Testis (tissue), 3 donors: ENCODE results near the gene EXOC3L4. TPM values are rescaled to one million over a fixed set of nuclear protein-coding genes. Genes with fewer than 3 reads are reported as not detected.

Experiments used
- DNase-seq: peaks from one replicate; pipeline ENCODE4 v3.0.0-alpha.2; 2019
- H3K27ac ChIP-seq, 2 donors: fragments of 200-600 bp; sonication (generic); one replicate each; pipeline ENCODE4 v1.5.1; 2019
- H3K27me3 ChIP-seq: fragments of 200-600 bp; sonication (generic); one replicate; pipeline ENCODE4 v1.5.1; 2019
- H3K36me3 ChIP-seq: fragments of 200-600 bp; sonication (generic); one replicate; pipeline ENCODE4 v1.5.1; 2017; ENCODE audit warnings: low read depth; ENCODE audit errors: missing control alignments
- H3K4me1 ChIP-seq: fragments of 200-600 bp; sonication (generic); one replicate; pipeline ENCODE4 v1.5.1; 2019
- H3K4me3 ChIP-seq, 2 donors: fragments of 200-600 bp; sonication (generic); one replicate each; pipeline ENCODE4 v1.5.1; 2017 to 2019
- H3K9me3 ChIP-seq: fragments of 200-600 bp; sonication (generic); one replicate; pipeline ENCODE4 v1.5.1; 2017
- POLR2A ChIP-seq: fragments of 450-650 bp; IDR thresholded peaks from one replicate; pipeline ENCODE4 v1.6.1; 2017; ENCODE audit warnings: antibody characterized with exemption, mild to moderate bottlenecking, moderate library complexity
- WGBS, 2 donors: methylation state at CpG; one replicate each; pipeline ENCODE4 v1.1.5; 2018; 5-methylcytosine and 5-hydroxymethylcytosine counted together
- intact Hi-C: fragments of 100-400 bp; cut with DNase I; formaldehyde crosslinking; loops from one replicate; pipeline ENCODE4 v1.15.1; 2023; ENCODE audit warnings: low total_unique reads
- polyA plus RNA-seq: library from polyadenylated mRNA; stranded (reverse); fragments of 350-450 nt; fragmentation: Illumina TruSeq; extraction: RNeasy Lipid Tissue Mini Kit (QIAGEN cat#74804); gene quantifications from one replicate; pipeline ENCODE4 v1.2.3, GENCODE V29; 2014; ENCODE audit warnings: low read depth, low replicate concordance; ENCODE audit not compliant: insufficient read depth
- total RNA-seq, 2 donors: library from RNA; depleted of rRNA; stranded (reverse); fragments of >200 nt; gene quantifications; one replicate each; pipeline ENCODE4 v1.2.3, GENCODE V29; 2016
- TF ChIP-seq, protein P1 (sequence below), 3 experiments: fragments of 450-650 bp in 2 of 3; fragments of 200-600 bp in 1 of 3; sonication (generic) in 1 of 3; IDR thresholded peaks; one replicate each; pipeline ENCODE4 v1.5.1; 2016 to 2019; ENCODE audit warnings: antibody characterized with exemption in 3 of 3, mild to moderate bottlenecking in 2 of 3, moderate library complexity in 1 of 3

Gene EXOC3L4
- total and polyA plus RNA-seq, 3 donors from 2014 or later = 1.0 to 2.4 (median 2.4) TPM

DNA sequence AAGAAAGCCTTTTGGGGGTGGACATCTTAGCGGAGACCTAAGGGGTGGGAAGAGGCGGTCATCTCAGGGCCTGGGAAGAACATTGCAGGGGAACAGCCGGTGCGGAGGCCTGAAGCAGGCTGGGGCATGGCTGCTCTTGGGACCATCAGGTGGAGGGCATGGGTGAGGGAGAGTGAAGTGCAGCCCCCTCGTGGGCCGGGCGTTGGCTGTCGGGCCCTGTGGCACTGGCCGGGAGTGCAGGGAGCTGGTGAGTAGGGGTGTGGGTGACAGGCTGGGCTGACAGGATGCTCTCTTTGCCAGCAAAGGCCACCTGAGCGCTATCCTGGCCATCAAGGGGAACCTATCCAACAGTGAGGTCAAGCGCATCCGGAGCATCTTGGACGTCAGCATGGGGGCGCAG, 40.4 kb downstream of the EXOC3L4 start:
- no peaks in the 10 kb centered on the region for H3K36me3 ChIP-seq
- DNase-seq = no peak
- no peaks in the 10 kb centered on the region for H3K27me3 ChIP-seq
- TF ChIP-seq, protein P1, sequence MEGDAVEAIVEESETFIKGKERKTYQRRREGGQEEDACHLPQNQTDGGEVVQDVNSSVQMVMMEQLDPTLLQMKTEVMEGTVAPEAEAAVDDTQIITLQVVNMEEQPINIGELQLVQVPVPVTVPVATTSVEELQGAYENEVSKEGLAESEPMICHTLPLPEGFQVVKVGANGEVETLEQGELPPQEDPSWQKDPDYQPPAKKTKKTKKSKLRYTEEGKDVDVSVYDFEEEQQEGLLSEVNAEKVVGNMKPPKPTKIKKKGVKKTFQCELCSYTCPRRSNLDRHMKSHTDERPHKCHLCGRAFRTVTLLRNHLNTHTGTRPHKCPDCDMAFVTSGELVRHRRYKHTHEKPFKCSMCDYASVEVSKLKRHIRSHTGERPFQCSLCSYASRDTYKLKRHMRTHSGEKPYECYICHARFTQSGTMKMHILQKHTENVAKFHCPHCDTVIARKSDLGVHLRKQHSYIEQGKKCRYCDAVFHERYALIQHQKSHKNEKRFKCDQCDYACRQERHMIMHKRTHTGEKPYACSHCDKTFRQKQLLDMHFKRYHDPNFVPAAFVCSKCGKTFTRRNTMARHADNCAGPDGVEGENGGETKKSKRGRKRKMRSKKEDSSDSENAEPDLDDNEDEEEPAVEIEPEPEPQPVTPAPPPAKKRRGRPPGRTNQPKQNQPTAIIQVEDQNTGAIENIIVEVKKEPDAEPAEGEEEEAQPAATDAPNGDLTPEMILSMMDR (IDR thresholded peaks at IDR 0.05) = no peak
- no peak for TF ChIP-seq POLR2A
- no peak overlapping the region for H3K4me3 ChIP-seq
- H3K4me1 ChIP-seq = peaks cover 35% of the 10 kb centered on the region
- 88 to 89% methylated on average over 14 of the region's 14 CpGs for WGBS, 2 donors
- H3K27ac ChIP-seq = no peak overlapping the region
- intact Hi-C loops = no loop called here
- H3K9me3 ChIP-seq = no peaks in the 10 kb centered on the region

DNA sequence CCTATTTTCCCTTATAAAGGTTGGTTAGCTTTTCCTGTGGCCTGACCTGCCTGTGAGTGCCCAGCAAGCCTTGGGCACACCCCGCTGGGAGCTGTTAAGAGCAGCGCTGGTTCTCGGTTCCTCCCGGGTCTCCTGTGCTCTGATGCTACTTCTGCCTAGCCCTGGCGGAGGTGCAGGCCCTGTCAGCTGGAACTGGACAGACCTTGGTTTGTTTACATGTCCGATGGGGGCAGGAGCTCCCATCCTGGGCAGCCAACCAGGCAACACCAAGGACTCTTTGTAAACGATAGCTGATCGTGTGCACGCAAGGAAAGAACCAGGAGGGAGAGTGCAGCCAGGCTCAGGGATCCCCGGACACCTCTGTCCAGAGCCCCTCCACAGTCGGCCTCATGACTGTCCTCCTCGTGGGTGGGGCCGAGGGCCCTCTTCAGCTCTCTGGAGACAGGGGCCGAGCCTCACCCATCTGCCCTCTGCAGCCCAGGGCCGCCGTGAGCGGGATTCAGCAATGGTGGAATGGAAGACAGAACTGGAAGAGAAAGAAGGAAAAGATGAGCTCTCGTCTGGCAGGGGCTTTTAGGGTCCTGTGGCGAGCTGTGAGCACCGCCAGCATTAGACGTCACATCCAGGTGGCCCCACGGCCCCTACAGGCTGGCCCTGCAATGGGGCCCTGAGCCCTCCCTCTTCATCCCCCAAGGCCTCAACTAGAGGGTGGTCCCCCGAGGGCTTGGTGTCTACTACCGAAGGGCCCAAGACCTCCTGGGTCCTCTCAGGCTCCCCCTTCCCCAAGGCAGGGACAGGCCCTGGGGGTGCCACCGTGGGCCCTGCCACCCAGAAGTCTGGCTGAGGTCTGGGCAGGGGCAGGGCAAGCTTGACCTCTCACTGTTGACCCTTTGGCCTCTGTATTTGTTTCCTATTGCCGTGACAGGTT, 41.1 kb downstream of the EXOC3L4 start:
- Histone ChIP-seq H3K27ac (no peak overlapping the region), H3K4me3 (no peak overlapping the region), H3K36me3 (no peaks in the 10 kb centered on the region), H3K27me3 (no peaks in the 10 kb centered on the region), H3K9me3 (no peaks in the 10 kb centered on the region), H3K4me1 (peaks cover 31% of the 10 kb centered on the region)
- WGBS, 2 donors = 85 to 88% methylated on average over 18 to 26 of the region's 26 CpGs
- intact Hi-C loops = no loop called here
- TF ChIP-seq, protein P1 (IDR thresholded peaks at IDR 0.05) = no peak
- TF ChIP-seq POLR2A = no peak
- DNase-seq = no peak

DNA sequence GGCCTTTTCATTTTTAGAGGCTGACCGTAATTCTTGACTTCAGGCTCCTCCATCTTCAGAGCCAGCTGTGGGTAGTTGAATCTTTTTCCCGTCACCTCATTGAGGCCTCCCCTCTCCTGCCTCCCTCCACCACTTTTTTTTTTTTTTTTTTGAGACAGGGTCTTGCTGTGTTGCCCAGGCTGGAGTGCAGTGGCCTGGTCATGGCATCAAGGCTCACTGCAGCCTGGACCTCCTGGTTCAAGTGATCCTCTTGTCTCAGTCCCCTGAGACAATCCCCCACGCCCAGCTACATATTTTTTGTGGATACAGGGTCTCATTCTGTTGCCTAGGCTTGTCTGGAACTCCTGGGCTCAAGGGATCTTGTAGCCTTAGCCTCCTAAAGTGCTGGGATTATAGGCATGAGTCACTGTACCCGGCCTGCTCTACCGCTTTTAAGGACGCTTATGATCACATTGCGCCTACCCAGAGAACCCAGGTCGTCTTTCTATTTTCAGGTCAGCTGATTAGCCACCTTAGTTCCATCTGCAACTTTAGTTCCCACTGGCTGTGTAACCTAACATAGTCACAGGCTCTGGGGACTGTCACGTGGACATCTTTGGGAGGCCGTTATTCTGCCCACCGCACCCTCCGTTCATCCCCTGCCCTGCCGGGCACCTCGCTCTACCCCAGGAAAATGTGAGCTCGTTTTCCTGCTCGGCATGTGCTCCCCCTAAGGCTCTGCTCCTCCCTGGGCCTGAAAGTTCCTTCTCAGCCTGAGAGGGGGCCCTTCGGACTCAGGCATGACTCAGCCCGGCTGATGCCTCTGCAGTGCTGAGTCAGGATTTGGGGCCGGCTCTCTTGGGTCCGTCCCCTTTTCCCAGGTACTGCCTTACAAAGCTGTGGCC, 42.1 kb downstream of the EXOC3L4 start:
- intact Hi-C loops = no loop called here
- peaks cover 21% of the 10 kb centered on the region for H3K4me1 ChIP-seq
- WGBS, 2 donors = 78 to 86% methylated on average over 20 of the region's 20 CpGs
- H3K9me3 ChIP-seq = no peaks in the 10 kb centered on the region
- no peaks in the 10 kb centered on the region for H3K27me3 ChIP-seq
- H3K4me3 ChIP-seq = no peak overlapping the region
- H3K27ac ChIP-seq = no peak overlapping the region
- TF ChIP-seq, protein P1 (IDR thresholded peaks at IDR 0.05) = no peak
- no peak for TF ChIP-seq POLR2A
- no peaks in the 10 kb centered on the region for H3K36me3 ChIP-seq
- DNase-seq = no peak

DNA sequence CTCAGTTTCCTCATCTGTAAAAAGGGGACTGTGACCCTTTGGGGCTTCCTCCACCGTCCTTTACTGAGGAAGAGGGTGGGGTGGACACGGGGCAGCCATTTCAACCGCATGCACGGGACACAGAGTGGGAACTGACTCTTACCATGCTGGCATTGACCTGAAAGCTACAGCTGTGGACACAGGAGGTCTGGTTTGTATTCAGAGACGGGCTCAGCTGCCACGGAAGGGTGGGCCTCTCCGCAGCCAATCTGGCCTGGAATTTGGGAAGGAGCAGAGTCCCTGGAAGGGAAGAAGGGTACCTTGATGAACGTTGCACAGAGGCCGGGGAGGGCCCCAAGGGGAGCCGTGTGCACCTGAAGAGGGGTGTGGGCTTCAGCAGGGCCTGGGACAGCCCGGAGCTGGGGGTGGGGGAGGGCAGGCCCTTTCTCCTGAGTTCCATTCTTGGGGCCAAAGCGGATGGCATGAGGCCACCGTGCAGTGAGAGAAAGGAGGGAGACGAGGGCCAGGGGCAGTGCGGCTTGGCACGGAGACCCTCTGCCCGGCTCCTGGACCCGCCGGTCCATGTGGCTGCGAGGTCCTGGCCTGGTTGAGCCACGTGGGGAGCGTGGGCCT, 43.3 kb downstream of the EXOC3L4 start:
- Histone ChIP-seq H3K4me1 (peaks cover 10% of the 10 kb centered on the region), H3K27ac (no peak overlapping the region), H3K36me3 (no peaks in the 10 kb centered on the region), H3K4me3 (no peak overlapping the region), H3K9me3 (no peaks in the 10 kb centered on the region), H3K27me3 (no peaks in the 10 kb centered on the region)
- no peak for DNase-seq
- intact Hi-C loops = no loop called here
- TF ChIP-seq, protein P1 (IDR thresholded peaks at IDR 0.05) = no peak
- TF ChIP-seq POLR2A = no peak
- 75 to 80% methylated on average over 13 to 22 of the region's 22 CpGs for WGBS, 2 donors
